Left ventricle myocardium inferior (tissue), 1 donor: ENCODE measurements around the gene AMBP. TPM values are rescaled to one million over a fixed set of nuclear protein-coding genes. Genes with fewer than 3 reads are reported as not detected.
A peak's percentile ranks its signal among the peaks of the same experiment; 100 is the strongest.
"Not testable (repeated sequence)": the region's sequence is repeated elsewhere in the genome, so short reads cannot be mapped to it uniquely, and the experiment has no call there.

Source experiments
- DNase-seq: peaks from one replicate; pipeline ENCODE4 v3.0.0-alpha.2; 2020
- H3K27ac ChIP-seq: fragments of 200-600 bp; replicated peaks from 2 replicates; pipeline ENCODE4 v1.8.0; 2021
- H3K27me3 ChIP-seq: fragments of 200-600 bp; 2 replicates; pipeline ENCODE4 v1.8.0; 2021; ENCODE audit warnings: low read depth
- H3K36me3 ChIP-seq: fragments of 200-600 bp; 2 replicates; pipeline ENCODE4 v1.8.0; 2021
- H3K4me1 ChIP-seq: fragments of 200-600 bp; 2 replicates; pipeline ENCODE4 v1.8.0; 2021
- H3K4me3 ChIP-seq: fragments of 200-600 bp; 2 replicates; pipeline ENCODE4 v1.8.0; 2021; ENCODE audit warnings: mild to moderate bottlenecking, moderate library complexity
- H3K9me3 ChIP-seq: fragments of 200-600 bp; replicated peaks from 2 replicates; pipeline ENCODE4 v1.8.0; 2021
- CTCF ChIP-seq: fragments of 200-600 bp; IDR thresholded peaks from 2 replicates; pipeline ENCODE4 v1.8.0; 2021; ENCODE audit warnings: antibody characterized with exemption, mild to moderate bottlenecking, borderline replicate concordance
- intact Hi-C: fragments of 100-400 bp; cut with micrococcal nuclease; formaldehyde crosslinking; loops from one replicate; pipeline ENCODE4 v1.11.0; 2022
- total RNA-seq: library from RNA; stranded (reverse); fragmentation: NEBNext Ultra II Directional; extraction: Animal tissue kit (Norgen Biotek cat#: 25700); gene quantifications from one replicate; pipeline ENCODE4 v1.2.1, GENCODE V29; 2021
- donor health status: DM: no; HTN: yes; CAD: no; lungs with severe emphysema.

AMBP gene
- total RNA-seq, 1 donor from 2014 or later, result not detected

- TF ChIP-seq CTCF, result no peak
- intact Hi-C loops, result no loop called here
- Histone ChIP-seq H3K4me1 (no peaks in the 10 kb centered on the region), H3K27me3 (no peaks in the 10 kb centered on the region), H3K9me3 (peaks cover 9% of the 10 kb centered on the region), H3K4me3 (no peak overlapping the region), H3K36me3 (peaks cover 32% of the 10 kb centered on the region), H3K27ac (no peak overlapping the region)
- no peak for DNase-seq
These were observed 28.5 kb downstream of the AMBP start for GRCh38 chr9:114049441-114050225.

DNA sequence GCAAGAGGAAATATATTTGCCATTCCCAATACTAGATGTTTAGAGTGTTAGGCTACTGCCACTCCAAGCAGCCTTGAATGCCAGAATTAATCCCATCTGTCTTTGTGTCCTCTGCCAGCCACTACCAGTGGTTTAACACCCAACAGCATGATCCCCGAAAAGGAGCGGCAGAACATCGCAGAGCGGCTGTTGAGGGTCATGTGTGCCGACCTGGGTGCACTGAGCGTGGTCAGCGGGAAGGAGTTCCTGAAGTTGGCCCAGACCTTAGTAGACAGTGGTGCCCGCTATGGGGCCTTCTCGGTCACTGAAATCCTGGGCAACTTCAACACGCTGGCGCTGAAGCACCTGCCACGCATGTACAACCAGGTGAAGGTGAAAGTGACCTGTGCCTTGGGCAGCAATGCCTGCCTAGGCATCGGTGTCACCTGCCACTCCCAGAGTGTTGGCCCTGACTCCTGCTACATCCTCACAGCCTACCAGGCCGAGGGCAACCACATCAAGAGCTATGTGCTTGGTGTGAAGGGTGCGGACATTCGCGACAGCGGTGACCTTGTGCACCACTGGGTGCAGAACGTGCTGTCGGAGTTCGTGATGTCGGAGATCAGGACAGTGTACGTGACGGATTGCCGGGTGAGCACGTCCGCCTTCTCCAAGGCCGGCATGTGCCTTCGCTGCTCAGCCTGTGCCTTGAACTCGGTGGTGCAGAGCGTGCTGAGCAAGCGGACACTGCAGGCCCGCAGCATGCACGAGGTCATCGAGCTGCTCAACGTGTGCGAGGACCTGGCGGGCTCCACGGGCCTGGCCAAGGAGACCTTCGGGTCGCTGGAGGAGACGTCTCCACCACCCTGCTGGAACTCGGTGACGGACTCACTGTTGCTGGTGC lies 29.3 kb downstream of the AMBP start:
- no peak for DNase-seq
- Histone ChIP-seq H3K27me3 (no peaks in the 10 kb centered on the region), H3K9me3 (peaks cover 17% of the 10 kb centered on the region), H3K4me1 (no peaks in the 10 kb centered on the region), H3K36me3 (peaks cover 32% of the 10 kb centered on the region), H3K27ac (no peak overlapping the region), H3K4me3 (no peak overlapping the region)
- TF ChIP-seq CTCF, result no peak
- intact Hi-C loops, result no loop called here

GRCh38 chr9:114047717-114048116 lies 30.4 kb downstream of the AMBP start:
- peaks cover 28% of the 10 kb centered on the region for H3K9me3 ChIP-seq
- no peaks in the 10 kb centered on the region for H3K27me3 ChIP-seq
- DNase-seq, result no peak
- no peaks in the 10 kb centered on the region for H3K4me1 ChIP-seq
- no peak overlapping the region for H3K4me3 ChIP-seq
- intact Hi-C loops, result no loop called here
- no peak overlapping the region for H3K27ac ChIP-seq
- peak; percentile 23 for TF ChIP-seq CTCF
- H3K36me3 ChIP-seq, result peaks cover 32% of the 10 kb centered on the region

DNA sequence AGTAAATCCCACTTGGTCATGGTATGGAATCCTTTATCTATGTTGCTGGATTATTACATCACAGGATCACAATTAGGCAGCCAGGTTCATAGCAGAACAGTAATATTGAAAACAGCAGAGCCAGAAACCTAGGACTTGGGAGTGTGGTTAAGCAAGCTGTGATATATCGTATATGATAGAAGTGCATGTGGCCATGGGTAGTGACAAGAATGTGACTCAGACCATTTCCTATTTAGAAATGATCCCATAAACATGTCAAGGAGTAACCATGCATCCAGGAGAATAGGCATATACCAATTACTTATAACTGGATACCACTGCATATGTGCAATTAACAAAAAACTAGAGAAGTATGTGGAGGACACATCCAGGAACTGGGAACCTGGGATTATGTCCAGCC lies 31.2 kb downstream of the AMBP start:
- Histone ChIP-seq H3K27ac (no peak overlapping the region), H3K9me3 (peaks cover 34% of the 10 kb centered on the region), H3K27me3 (no peaks in the 10 kb centered on the region), H3K4me1 (no peaks in the 10 kb centered on the region), H3K4me3 (no peak overlapping the region), H3K36me3 (peaks cover 32% of the 10 kb centered on the region)
- intact Hi-C loops, result no loop called here
- TF ChIP-seq CTCF, result no peak
- DNase-seq, result no peak

GRCh38 chr9:114046237-114046755 lies 31.8 kb downstream of the AMBP start:
- H3K9me3 ChIP-seq, result peaks cover 34% of the 10 kb centered on the region
- peaks cover 32% of the 10 kb centered on the region for H3K36me3 ChIP-seq
- DNase-seq, result no peak
- intact Hi-C loops, result no loop called here
- TF ChIP-seq CTCF, result no peak
- H3K4me1 ChIP-seq, result no peaks in the 10 kb centered on the region
- no peak overlapping the region for H3K4me3 ChIP-seq
- H3K27ac ChIP-seq, result no peak overlapping the region
- no peaks in the 10 kb centered on the region for H3K27me3 ChIP-seq

DNA sequence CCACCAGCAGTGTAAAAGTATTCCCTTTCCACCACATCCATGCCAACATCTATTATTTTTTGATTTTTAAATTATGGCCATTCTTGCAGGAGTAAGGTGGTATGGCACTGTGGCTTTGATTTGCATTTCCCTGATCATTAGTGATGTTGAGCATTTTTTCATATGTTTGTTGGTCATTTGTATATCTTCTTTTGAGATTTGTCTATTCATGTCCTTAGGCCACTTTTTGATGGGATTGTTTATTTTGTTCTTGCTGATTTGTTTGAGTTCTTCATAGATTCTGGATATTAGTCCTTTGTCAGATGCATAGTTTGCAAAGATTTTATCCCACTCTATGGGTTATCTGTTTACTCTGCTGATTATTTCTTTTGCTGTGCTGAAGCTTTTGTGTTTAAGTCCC lies 34.4 kb downstream of the AMBP start:
- H3K4me3 ChIP-seq, H3K27ac ChIP-seq, H3K27me3 ChIP-seq, H3K4me1 ChIP-seq, DNase-seq, intact Hi-C loops: not testable (repeated sequence)
- Histone ChIP-seq H3K36me3 (peaks cover 28% of the 10 kb centered on the region), H3K9me3 (peaks cover 38% of the 10 kb centered on the region)
